ENCODE data around the gene APOBEC3B.

DNA sequence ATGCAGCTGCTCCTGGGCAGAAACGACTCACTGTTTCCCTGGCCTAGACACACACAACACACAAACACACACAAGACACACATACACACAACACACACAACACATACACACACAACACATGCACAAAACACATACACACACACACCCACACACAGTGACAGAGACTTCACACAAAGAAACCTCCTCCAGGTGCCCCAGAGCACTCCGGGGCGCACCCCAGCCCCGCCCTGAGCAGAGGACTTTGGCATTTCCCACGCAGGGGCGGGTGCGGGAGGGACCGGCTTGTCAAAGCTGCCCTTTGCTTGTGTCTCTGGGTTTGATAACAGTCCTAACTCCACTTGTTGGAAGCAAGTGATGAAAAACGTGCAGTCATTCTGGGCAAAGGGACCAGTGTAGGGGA, 18.3 kb upstream of the APOBEC3B start:
- TF ChIP-seq, protein P1, sequence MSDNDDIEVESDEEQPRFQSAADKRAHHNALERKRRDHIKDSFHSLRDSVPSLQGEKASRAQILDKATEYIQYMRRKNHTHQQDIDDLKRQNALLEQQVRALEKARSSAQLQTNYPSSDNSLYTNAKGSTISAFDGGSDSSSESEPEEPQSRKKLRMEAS (IDR thresholded peaks at IDR 0.05; ENCODE audit: insufficient read depth, insufficient read length) = no peak
- TF ChIP-seq, protein P2, sequence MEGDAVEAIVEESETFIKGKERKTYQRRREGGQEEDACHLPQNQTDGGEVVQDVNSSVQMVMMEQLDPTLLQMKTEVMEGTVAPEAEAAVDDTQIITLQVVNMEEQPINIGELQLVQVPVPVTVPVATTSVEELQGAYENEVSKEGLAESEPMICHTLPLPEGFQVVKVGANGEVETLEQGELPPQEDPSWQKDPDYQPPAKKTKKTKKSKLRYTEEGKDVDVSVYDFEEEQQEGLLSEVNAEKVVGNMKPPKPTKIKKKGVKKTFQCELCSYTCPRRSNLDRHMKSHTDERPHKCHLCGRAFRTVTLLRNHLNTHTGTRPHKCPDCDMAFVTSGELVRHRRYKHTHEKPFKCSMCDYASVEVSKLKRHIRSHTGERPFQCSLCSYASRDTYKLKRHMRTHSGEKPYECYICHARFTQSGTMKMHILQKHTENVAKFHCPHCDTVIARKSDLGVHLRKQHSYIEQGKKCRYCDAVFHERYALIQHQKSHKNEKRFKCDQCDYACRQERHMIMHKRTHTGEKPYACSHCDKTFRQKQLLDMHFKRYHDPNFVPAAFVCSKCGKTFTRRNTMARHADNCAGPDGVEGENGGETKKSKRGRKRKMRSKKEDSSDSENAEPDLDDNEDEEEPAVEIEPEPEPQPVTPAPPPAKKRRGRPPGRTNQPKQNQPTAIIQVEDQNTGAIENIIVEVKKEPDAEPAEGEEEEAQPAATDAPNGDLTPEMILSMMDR (IDR thresholded peaks at IDR 0.05; ENCODE audit: extremely low read depth in 1 of 2, insufficient read depth in 1 of 2, low read depth in 1 of 2, low read length in 2 of 2) = no peak
